ENCODE data around the gene RPTOR. TPM values are rescaled to one million over a fixed set of nuclear protein-coding genes. Genes with fewer than 3 reads are reported as not detected.
"Not testable (repeated sequence)": the region's sequence is repeated elsewhere in the genome, so short reads cannot be mapped to it uniquely, and the experiment has no call there.

RPTOR gene
- polyA plus RNA-seq, 12 donors = 16.0 to 34.1 (median 21.6) TPM; not detected in 1

- DNase-seq = no peak
Measured at GRCh38 chr17:80814491-80814890, 269.9 kb downstream of the RPTOR start.

- no peak for DNase-seq
Measured at GRCh38 chr17:80815151-80815681, 270.6 kb downstream of the RPTOR start.

GRCh38 chr17:80815718-80816117, 271.1 kb downstream of the RPTOR start:
- not testable (repeated sequence) for DNase-seq

GRCh38 chr17:80816241-80817103, 271.8 kb downstream of the RPTOR start:
- no peak for DNase-seq

GRCh38 chr17:80817321-80817845, 272.7 kb downstream of the RPTOR start:
- DNase-seq = no peak

GRCh38 chr17:80817861-80818260, 273.2 kb downstream of the RPTOR start:
- DNase-seq = no peak

- DNase-seq = no peak
Measured at GRCh38 chr17:80818871-80819270, 274.2 kb downstream of the RPTOR start.

- no peak for DNase-seq
Measured at GRCh38 chr17:80819422-80820164, 275.0 kb downstream of the RPTOR start.

- DNase-seq = no peak
Measured at GRCh38 chr17:80820331-80820730, 275.7 kb downstream of the RPTOR start.

- no peak for DNase-seq
Measured at GRCh38 chr17:80821546-80821945, 276.9 kb downstream of the RPTOR start.

GRCh38 chr17:80822021-80822699, 277.5 kb downstream of the RPTOR start:
- no peak for DNase-seq

- no peak for DNase-seq
Measured at GRCh38 chr17:80822700-80823410, 278.2 kb downstream of the RPTOR start.

- DNase-seq = no peak
Measured at GRCh38 chr17:80824549-80825470, 280.2 kb downstream of the RPTOR start.

GRCh38 chr17:80825471-80826345, 281.1 kb downstream of the RPTOR start:
- no peak for DNase-seq

GRCh38 chr17:80826346-80826954, 281.8 kb downstream of the RPTOR start:
- no peak for DNase-seq

- no peak for DNase-seq
Measured at GRCh38 chr17:80826955-80827645, 282.5 kb downstream of the RPTOR start.

- DNase-seq = no peak
Measured at GRCh38 chr17:80827646-80828643, 283.3 kb downstream of the RPTOR start.

Data from muscle of arm (tissue), 12 donors.